Activated CD4-positive, alpha-beta T cell treated with anti-CD3 and anti-CD28 coated beads, Interleukin-10, Interleukin-2, amounts not matched to agents 100 ng/mL and 50 ng/mL, durations not matched to agents 16 hours and 8 hours (primary cell): Measurements from ENCODE around the gene PTPRU.
"Not testable (repeated sequence)": the region's sequence is repeated elsewhere in the genome, so short reads cannot be mapped to it uniquely, and the experiment has no call there.

Experiments used
- DNase-seq: peaks from one replicate; pipeline ENCODE4 v3.0.0-alpha.2; 2020

Gene PTPRU

DNA sequence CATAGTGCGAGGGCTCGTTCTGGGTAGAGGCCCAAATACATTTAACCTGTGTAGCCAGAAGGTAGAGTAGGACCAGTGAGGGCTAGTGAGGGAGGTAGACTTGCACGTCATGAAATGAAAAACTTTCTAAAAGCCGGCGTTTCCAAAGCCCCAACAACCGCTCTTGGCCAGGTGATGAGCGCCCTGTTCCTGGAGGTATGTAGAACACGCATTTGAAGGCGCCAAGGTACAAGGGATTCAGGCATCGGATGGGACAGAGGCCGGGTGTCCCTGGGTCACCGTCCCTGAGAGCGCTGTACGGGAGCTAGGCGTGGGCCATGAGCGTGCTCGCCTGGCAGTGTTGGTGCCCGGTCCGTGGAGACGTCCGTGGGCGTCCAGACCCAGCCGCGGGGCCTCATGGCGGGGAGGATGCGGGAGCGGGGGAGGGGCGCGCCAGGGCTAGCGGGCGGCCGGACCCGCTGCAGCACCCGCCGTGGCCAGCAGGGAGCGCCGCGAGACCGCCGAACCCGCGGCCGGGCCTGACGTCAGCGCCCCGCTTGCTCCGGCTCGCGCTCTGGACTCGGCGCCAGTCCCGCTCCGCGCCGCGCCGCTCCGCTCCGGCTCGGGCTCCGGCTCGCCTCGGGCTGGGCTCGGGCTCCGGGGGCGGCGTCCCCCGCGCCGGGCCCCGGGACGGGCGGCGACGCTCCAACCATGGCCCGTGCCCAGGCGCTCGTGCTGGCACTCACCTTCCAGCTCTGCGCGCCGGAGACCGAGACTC lies at the start of gene PTPRU:
Gene PTPRU (plus strand): TSS at position 568 of the 757 bp plus-strand sequence. CDS start 123 bp downstream, at position 691.
- peak; percentile 81 for DNase-seq

DNA sequence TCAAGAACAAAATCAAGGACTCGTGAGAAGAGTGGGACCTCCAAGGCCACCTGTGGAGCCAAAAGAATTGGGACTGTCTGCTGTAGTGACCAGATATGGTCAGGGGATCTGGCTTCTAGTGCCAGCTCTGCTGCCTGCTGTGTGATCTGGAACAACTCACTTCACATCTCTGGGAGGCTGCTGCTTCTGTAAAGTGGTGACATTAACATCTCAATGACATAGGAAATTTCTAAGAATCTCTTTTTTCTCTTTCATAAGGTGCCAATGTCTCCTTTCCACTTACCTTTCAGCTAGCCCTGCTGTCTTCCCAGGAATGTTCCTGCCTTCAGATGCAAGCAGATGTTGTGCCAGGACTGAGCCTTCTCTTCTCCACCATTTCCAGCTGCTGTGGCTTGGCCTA lies 49.6 kb upstream of the PTPRU start:
- DNase-seq: no peak

DNA sequence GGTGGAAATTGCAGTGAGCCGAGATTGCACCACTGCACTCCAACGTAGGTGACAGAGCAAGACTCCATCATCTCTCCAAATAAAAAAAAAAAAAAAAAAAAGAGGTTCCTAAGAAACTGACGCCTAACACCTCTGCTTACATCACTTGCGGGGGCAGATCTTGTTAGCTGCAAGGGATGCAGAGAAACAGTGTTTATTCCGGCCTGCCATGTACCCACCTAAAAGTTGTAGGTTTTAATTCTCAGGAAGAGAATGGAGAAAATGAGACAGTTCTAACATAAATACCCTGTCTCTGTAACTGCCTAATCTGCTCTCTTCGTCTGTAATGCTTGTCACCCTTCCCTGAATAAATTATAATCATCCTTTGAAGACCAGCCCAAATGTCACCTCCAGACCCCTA lies 45.6 kb upstream of the PTPRU start:
- no peak for DNase-seq

DNA sequence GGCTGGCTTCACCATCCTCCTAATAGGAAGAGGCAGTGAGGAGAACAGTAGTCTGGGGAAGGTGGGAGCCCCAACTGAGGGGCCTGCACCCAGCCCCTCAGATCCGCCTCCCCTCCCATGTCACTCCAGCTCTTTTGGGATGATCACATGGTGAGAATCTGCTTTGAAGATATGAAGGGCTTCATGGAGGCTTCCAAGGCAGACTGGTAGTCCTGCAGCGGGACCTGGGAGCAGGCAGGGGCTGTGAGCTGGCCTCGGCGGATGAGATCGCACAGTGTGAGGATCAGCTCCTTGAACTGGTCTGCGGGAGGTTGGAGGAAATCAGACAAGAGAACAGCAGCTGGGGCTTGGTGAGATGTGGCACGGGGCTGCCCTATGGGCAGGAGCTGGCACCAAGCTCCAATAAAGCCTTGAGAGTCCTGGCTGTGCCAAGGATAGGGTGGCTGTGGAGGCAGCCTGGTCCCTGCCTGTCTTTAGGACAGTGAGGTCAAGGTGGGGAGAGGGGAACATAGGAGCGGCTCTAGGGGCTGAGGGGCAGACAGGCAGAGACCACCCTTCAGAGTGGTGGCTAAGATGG lies 42.4 kb upstream of the PTPRU start:
- DNase-seq: no peak

DNA sequence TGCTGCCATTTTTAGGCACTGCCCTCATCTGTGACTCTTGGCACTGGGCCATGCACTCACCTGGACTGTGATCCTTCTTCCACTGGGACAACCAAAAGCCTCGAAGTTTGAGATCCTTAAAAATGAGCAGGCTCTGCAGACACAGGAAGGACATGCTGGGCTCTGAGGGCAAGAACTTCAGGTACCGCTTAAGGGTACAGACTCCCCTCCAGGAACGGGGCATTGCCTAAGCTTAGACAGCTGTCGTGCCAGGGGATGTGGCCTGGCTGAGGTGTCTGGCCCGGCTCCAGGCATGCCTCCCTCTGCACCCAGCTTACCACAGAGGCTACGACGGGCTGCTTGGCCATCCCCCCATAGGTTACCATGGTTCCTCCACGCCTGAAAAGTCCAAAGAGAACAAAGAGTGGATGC lies 40.4 kb upstream of the PTPRU start:
- no peak for DNase-seq

DNA sequence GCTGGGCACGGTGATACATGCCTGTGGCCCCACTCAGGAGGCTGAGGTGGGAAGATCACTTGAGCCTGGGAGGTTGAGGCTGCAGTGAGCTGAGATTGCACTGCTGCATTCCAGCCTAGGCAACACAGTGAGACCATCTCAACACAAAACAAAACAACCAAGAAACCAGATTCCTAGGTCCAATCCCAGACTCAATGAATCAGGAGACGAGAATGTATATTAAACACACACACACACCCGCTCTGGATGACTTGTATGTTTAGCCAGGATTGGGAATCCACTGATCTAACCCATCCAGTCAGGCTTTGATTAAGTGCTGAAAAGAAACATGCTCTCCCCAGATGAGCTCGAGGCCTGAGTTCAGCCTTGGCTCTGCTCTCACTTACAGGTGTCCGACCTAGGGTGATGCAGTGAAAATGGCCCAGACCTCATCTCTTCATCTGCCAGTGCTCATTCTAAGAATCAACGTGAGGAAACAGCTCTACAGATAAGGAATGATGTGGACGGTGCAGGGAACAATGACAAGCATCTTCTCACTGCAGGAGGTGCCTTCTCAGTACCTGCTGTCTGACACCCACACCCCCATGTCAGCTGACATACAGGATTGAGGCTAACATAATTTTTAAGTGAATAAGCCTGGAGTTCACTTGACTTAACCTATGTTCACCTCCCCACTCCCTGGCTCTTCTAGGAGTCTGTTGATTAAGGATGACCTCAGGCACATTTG lies 39.3 kb upstream of the PTPRU start:
- no peak for DNase-seq

DNA sequence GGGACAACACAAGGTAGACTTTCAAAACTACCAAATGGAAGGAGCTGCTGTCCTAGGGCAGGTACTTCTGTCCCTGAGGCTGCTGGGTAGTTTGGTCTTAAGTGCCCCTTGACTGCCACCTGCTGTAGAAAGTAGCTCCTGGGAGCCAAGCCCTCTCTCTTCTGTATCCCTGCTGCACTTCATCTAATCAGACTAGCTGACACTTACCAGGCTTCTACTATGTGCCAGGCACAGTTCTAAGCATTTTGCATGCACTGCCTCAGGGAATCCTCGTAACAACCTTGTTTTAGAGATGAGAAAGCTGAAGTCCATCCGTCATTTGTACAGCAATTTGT lies 38.8 kb upstream of the PTPRU start:
- peak; percentile 45 for DNase-seq

DNA sequence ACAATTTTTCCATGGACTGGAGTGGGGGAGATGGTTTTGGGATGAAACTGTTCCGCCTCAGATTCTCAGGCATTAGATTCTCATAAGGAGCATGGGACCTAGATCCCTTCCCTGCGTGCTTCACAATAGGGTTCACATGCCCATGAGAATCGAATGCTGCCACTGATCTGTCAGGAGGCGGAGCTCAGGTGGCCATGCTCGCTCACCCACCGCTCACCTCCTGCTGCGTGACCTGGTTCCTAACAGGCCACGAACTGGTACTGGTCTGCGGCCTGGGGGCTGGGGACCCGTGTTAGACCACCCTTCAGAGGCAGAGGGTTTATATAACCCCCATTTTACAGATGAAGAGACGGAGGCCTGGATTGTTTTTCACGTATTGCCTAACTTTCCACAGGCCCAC lies 38.3 kb upstream of the PTPRU start:
- DNase-seq: no peak

DNA sequence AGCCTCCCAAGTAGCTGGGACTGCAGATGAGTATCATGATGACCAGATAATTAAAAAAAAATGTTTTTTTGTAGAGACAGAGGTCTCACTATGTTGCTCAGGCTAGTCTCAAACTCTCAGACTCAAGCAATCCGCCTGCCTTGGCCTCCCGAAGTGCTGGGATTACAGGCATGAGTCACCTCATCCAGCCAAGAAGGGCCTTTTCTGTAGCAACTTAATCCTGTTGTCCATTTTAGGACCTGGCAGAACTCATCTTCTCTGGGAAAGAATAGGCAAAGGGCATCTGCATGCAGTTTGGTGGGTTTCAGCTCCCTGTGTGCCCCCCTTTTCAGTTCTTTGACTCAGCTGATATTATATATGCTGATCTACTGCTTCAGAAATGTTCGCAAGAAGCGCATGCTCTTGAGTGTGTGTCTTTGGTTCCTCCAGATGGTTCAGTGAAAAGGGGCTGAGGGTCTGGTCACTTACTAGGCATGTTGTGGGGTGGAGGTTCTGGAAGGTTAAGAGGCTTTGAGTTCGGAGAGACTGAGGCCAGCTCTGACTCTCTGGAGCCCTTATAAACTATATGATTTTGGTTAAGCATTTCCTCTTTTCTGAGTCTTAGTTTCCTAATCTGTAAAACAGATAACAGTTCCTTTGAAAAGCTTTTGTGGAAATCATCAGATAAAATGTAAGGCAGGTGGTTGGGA lies 35.3 kb upstream of the PTPRU start:
- DNase-seq: no peak

DNA sequence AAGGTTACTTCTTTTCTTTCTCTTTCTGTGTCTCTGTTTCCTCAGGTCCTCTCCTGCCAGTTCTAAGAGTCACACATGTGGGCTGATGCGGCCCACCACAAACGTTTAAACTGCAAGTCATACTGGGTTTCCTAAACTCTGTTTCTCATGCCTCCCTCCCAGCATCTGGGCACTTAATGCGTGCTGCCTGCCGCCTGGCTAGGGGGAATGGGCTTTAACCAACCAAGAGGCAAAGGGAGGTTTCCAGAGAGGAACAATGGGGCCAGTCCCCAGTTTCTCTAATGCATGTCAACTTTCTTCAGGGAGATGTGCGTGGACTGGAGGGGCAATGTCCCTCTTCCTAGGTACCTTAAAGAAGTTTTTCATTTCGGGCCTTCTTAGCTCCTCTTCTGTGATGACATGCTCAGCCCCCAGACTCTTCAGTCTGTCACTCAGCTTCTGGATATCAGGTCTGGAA lies 34.7 kb upstream of the PTPRU start:
- peak; percentile 7 for DNase-seq

DNA sequence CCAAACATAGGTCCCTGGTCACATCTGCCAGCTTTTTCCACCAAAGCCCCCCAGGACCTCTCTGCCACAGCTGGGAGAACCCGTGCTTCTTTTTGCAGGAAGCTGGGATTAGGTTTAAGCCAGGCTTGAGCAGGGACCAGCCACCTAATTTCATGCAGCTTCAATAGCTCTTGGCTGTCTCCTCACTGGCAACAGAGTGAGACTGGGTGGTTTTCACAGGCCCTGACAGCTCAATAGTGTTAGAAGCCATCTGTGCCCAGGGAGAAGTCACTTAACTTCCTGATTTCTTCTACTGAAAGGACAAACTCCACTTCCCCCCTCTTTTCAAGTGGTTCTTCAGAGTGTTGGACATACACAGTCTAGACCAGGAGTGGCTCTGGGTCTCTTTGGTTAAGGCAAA lies 34.3 kb upstream of the PTPRU start:
- no peak for DNase-seq

DNA sequence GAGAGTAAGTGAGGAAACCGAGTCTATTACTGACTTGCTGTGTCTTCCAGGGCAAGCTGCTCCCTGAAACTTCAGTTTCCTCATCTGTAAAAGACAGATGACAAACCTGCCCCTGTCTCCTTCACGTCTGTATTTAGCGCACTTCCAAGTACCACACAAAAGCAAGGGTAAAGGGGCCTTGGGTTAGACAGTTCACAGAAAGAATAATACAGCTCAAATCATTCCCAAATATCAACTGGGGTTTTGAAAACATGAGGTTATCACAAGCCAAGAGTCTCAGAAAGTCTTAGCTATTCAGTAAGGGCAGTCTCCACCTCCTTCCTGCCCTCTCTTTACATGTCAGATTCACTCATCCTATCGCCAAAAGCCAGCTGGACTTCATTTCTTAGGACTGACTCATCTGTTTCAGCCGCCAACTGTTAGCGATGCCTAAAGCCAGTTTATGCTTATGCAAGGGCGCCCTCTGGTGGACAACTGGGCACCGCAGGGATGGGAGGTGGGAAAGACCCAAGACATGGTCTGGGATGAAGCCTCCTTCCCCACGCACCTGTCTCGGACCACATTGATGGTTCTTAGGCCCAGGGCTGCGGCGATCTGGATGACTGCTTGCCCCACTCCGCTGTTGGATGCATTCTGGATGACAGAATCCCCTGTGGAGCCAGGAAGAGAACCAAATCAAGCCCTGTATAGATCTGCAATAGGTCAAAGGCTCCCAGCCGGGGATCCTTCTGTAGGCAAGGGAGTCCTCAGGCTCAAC lies 33.6 kb upstream of the PTPRU start:
- peak; percentile 92 for DNase-seq

DNA sequence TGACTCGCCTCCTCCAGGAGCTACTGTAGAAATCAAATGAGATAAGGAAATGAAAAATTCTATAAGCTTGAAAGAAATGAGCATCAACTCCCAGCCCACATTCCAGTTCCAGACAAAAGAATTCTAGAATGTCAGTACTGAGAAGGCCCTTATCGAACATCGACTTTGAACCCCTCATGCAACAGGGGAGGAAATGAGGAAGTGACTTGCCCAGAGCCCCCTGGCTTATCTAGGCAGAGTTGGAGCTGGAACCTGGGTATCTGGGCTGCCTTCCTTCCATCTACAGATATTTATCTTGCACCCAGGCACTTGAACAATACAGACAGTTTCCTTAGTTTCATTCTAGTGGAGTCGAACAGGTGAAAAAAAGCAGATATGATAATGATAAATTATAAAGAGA lies 27.9 kb upstream of the PTPRU start:
- DNase-seq: no peak

DNA sequence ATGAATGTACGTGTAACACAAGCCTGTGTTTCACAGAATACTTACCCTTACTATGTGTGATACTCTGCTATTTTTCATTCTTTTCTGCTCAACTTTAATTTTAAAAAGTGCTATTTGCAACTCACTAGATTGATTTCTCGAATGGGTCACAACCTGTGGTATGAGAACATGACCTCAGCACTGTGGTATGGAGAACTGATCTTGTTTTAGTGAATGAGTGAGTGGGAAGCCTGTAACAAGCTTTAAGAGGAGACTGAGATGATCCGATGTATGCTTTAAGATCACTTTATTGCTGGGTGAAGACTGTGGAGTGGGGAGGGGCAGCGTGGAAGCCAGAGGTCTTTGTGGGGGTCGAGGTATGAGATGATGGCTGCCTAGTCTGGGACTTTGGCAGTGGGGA lies 27.1 kb upstream of the PTPRU start:
- no peak for DNase-seq

DNA sequence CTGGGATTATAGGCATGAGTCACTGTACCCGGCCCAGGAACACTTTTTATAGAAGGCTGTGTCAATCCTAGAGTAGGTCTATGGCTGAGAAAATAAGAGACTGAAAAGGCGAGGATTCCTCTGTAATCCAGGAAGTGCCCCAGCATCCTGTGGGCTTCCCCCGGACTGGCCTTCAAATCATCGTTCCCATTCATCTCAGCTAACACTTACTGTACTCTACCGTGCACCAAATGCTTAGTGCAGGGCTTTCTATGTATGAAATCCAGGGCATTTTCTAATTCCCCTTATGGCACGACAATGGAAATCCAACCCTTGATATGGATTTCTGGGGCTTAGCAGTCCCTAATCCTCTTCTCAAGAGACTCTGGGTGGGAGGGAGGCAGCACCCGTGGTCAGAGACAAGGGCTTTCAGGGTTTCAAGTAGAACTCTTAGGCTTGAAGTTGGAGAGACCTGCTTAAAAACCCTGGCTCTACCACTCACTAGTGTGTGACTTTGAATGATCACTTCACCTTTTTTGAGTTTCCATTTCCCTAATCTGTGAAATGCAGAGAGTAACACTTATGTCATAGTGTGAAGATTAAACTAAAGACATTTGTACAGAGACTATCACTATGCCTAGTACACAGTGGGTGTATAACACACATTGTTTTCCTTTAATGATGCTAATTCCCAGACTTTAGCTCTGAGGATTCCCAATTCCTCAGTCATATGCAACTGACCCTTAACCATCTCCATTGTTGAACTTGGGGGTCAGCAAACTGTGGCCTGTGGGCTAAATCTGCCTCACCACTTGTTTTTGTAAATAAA lies 25.8 kb upstream of the PTPRU start:
- peak; percentile 5 for DNase-seq

DNA sequence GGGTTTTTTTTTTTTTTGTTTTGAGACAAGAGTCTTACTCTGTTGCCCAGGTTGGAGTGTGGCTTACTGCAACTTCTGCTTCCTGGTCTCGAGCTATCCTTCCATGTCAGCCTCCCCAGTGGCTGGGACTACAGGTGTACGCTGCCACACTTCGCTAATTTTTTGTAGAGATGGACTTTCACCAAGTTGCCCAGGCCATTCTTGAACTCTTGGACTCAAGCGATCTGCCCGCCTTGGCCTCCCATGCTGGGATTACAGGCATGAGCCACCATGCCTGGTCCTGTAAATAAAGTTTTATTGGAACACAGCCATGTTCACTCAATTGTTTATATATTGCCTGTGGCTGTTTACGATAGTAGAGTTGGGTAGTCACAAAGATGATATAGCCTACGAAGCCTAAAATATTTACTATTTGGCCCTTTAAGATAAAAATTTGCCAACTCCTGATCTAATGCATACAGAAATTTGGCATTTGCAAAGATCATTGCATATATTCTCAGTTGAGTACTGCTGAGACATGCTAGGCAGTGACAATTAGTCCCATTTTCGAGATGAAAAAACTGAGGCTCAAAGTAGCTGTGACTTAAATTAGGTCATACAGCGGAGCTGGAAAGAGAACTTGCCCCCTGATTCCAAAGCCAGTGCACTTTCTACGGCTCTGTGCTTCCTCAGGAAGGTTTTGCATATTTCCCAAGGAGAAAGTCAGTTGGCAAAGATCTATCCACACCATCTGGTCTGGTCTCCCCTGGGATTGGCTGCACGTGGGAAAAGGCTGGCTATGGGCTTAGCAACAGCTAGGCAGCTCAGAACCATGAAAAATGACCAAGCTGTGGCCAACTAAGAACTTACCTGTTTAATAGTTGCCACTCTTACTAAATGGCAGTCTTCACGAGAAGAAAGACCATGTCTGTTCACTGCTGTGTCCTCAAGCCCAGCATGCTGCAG lies 25.0 kb upstream of the PTPRU start:
- DNase-seq: no peak

DNA sequence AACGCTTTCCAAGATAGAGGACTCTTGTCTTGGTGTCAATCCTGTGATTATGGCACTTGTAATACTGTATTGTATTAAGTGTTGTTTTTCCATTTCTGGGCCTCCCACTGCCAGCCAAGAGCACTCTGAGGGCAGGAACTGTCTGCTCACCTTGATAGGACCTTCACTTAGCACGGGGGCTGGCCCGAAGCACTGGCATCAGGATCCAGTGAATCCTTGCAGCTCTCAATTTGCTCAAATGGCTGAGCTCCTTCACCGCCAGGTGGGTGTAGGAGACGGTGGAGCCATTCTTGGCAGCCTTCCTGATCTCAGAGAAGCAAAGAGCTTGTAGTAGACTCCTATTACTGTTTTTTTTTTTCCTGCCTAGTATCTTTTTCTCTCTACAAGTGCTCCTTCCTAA lies 23.3 kb upstream of the PTPRU start:
- DNase-seq: no peak

DNA sequence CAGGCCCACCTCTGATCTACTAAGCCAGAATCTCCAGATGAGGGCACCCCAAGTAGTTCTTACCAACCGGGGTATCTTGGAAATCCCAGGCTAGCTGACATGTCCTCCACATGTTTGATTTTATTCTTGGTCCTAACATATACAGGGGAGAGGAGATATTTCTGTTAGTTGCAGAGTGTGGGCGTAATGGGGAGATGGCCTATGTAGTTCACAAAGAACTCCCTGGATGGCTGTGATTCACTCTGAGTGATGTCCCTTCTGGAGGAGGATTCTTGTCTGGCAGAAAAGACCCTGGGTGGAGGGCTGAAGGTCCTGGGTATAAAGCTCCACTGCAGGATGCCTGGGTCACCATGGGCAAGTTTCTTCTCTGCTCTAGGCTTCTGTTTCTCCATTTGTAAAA lies 18.7 kb upstream of the PTPRU start:
- DNase-seq: no peak

DNA sequence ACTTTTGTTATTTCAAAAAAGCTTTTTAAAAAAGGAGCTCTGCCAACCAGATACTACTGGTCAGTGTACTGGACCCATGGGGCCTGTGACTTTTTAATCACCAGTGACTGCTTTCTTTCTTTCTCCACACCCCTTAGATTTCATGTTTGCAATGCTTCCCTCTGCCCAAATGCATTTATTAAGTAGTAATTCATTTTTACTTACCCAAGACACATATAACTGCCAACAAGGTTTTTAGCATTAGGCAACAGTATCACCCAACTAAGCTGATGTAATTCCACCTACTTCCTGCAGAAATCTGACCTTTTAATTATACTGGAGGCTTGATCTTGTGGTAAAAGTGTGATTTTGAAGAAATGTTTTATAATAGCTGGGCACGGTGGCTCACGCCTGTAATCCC lies 18.1 kb upstream of the PTPRU start:
- DNase-seq: no peak

DNA sequence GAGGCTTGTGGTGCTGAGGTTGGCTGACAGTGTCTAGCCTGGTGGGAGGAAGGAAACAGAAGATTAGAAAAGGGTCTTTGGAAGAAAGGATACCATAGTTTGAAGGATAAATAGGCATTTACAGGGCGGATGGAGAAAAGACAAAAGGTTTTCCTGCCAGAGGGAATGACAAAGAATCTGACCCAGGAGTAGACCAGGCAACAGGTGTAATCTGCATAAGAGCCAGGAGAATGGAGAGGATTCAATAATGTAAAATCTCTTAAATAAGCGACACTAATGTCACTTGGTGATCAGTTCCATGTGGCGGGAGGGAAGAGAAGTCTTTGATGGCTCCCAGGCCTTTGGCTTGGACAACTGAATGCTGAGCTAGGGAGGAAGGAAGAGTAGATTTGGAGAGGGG lies 15.0 kb upstream of the PTPRU start:
- DNase-seq: no peak

DNA sequence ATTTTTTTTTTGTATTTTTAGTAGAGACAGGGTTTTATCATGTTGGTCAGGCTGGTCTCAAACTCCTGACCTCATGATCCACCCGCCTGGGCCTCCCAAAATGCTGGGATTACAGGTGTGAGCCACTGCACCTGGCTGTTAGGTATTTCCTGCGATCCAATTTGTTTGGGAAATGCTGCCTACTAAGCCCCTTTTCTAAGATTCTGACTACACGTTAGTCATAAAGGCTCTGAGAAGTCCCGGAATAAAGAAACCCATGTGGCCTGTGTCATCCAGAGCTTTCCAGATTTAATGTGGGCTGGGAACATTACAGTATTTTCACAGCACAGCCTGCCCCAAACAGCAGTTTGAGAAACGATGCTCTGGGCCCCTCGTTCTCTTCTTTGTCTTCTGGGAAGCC lies 14.1 kb upstream of the PTPRU start:
- DNase-seq: not testable (repeated sequence)
